Left lung (tissue), 10 donors: ENCODE results near the gene MTRR. TPM values are rescaled to one million over a fixed set of nuclear protein-coding genes. Genes with fewer than 3 reads are reported as not detected.

Experiments
- ATAC-seq: fragments of 200-7000 bp; cut with Tn5 transposase; one replicate; pipeline ENCODE4 v1.9.1; 2020; ENCODE audit warnings: moderate library complexity
- DNase-seq, 4 donors: peaks; one replicate each; pipeline ENCODE4 v3.0.0-alpha.2; 2013 to 2020
- H3K27ac ChIP-seq, 2 donors: fragments of 200-600 bp; sonication (generic) in 1 of 2; one replicate each; pipeline versions ENCODE4 v1.5.0 to v1.8.0; 2020 to 2021
- H3K27me3 ChIP-seq, 2 donors: fragments of 200-600 bp; sonication (generic) in 1 of 2; one replicate each; pipeline versions ENCODE4 v1.5.0 to v1.8.0; 2020 to 2021
- H3K36me3 ChIP-seq, 2 donors: fragments of 200-600 bp; sonication (generic) in 1 of 2; one replicate each; pipeline versions ENCODE4 v1.5.0 to v1.8.0; 2020 to 2021
- H3K4me1 ChIP-seq, 2 donors: fragments of 200-600 bp; one replicate each; pipeline ENCODE4 v1.8.0; 2021
- H3K4me3 ChIP-seq, 2 donors: fragments of 200-600 bp; sonication (generic) in 1 of 2; one replicate each; pipeline versions ENCODE4 v1.5.0 to v1.8.0; 2020 to 2021; ENCODE audit warnings: mild to moderate bottlenecking in 1 of 2
- H3K9me3 ChIP-seq, 2 donors: fragments of 200-600 bp; sonication (generic) in 1 of 2; one replicate each; pipeline versions ENCODE4 v1.5.0 to v1.8.0; 2020 to 2021
- intact Hi-C, 2 donors: fragments of 100-400 bp; cut with DNase I; formaldehyde crosslinking; loops; one replicate each; pipeline versions ENCODE4 v1.11.2 to v1.14.2; 2022
- polyA plus RNA-seq, 6 donors: library from polyadenylated mRNA; unstranded; fragments of 120-200 nt; gene quantifications; one replicate each; pipeline ENCODE4 v1.2.1, GENCODE V29; 2013; ENCODE audit not compliant: insufficient read length in 6 of 6
- total RNA-seq, 2 donors: library from RNA; stranded (reverse); fragmentation: NEBNext Ultra II Directional; extraction: Animal tissue kit (Norgen Biotek cat#: 25700); gene quantifications; one replicate each; pipeline ENCODE4 v1.2.1, GENCODE V29; 2021
- TF ChIP-seq, protein P1 (sequence below), 2 donors: fragments of 200-600 bp; sonication (generic) in 1 of 2; IDR thresholded peaks; one replicate each; pipeline versions ENCODE4 v1.5.0 to v1.8.0; 2021; ENCODE audit warnings: antibody characterized with exemption in 2 of 2
- donor health status: DM: no; HTN: yes; CAD: no.
- donor health status: DM: no; HTN: no; CAD: no.

Gene MTRR
- total and polyA plus RNA-seq, 8 donors, result 47.5 to 78.2 (median 63.5) TPM

- DNase-seq, result no peak
- Histone ChIP-seq H3K27ac (no peak overlapping the region), H3K36me3 (peaks cover 0 to 47% of the 10 kb centered on the region in 2 donors), H3K9me3 (no peaks in the 10 kb centered on the region), H3K4me3 (no peak overlapping the region), H3K27me3 (no peaks in the 10 kb centered on the region), H3K4me1 (no peaks in the 10 kb centered on the region)
- TF ChIP-seq, protein P1, sequence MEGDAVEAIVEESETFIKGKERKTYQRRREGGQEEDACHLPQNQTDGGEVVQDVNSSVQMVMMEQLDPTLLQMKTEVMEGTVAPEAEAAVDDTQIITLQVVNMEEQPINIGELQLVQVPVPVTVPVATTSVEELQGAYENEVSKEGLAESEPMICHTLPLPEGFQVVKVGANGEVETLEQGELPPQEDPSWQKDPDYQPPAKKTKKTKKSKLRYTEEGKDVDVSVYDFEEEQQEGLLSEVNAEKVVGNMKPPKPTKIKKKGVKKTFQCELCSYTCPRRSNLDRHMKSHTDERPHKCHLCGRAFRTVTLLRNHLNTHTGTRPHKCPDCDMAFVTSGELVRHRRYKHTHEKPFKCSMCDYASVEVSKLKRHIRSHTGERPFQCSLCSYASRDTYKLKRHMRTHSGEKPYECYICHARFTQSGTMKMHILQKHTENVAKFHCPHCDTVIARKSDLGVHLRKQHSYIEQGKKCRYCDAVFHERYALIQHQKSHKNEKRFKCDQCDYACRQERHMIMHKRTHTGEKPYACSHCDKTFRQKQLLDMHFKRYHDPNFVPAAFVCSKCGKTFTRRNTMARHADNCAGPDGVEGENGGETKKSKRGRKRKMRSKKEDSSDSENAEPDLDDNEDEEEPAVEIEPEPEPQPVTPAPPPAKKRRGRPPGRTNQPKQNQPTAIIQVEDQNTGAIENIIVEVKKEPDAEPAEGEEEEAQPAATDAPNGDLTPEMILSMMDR (IDR thresholded peaks at IDR 0.05), result no peak
- ATAC-seq, result no peak
- intact Hi-C loops, result no loop called here
Measured at GRCh38 chr5:7857926-7858632, 10.9 kb upstream of the MTRR start.

DNA sequence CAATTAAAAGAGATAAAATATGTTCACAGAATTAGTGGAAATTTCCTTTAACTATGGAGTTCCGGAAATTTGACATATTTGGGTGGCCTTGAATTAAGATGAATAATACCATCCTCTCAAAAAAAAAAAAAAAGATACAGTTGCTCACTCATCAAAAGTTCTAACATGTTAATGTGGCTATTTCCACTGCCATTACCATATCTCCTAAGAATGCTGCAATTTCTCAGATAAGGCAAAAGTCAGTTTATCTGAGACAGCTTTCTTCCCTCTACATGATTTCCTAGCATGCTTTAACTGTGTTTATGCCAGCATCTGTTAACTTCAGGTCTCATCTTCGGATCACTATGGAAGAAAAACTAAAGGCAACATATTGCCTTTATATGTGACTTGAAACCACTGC is 2.8 kb upstream of the MTRR start:
- Histone ChIP-seq H3K9me3 (no peaks in the 10 kb centered on the region), H3K27me3 (no peaks in the 10 kb centered on the region), H3K4me3 (no peak overlapping the region), H3K36me3 (peaks cover 0 to 34% of the 10 kb centered on the region in 2 donors), H3K27ac (no peak overlapping the region), H3K4me1 (peaks cover 5 to 27% of the 10 kb centered on the region in 2 donors)
- DNase-seq (no peak), ATAC-seq (no peak)
- intact Hi-C loops, result no loop called here
- TF ChIP-seq, protein P1 (IDR thresholded peaks at IDR 0.05), result no peak

DNA sequence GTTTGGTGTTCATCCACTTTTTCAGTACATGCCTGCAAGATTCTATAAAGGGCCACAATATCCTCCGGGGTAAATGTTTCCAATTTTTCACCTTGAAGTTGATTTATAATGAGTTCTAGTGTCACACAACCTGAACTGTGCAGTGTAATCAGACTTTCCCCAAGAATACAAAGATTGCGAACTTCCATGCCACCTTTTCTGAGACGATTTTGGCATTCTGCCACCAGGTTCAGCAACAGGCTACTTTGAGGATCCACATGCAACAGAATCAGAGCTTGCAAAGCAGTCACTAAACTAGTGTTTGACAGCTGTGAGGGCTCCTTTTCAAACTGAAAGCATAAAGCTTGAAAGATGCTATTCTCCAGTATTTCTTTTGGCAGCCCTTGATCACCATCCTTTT is 1.7 kb upstream of the MTRR start:
- Histone ChIP-seq H3K9me3 (no peaks in the 10 kb centered on the region), H3K27ac (no peak overlapping the region), H3K36me3 (peaks cover 0 to 23% of the 10 kb centered on the region in 2 donors), H3K27me3 (no peaks in the 10 kb centered on the region), H3K4me1 (peaks cover 5 to 36% of the 10 kb centered on the region in 2 donors), H3K4me3 (peak overlapping the region in 1 of 2 donors; percentile 86)
- DNase-seq (no peak), ATAC-seq (no peak)
- TF ChIP-seq, protein P1 (IDR thresholded peaks at IDR 0.05), result no peak
- intact Hi-C loops, result no loop called here

DNA sequence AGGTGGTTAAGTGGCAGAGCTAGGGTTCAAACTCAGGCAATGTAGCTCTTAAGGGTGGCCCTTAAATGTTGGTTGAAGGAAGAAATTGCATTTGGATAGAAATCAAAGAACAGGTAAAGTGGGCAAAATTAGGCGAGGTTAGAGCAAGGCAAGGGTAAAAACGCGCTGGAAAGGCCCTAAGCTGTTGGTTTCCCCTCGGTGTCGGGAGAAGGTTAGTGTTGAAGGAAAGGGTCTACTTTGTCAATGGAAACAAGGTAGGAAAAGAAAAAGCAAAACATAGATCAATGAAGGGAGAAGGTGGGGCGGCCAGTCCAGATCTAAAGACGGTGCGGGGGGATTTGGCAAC is 548 bp upstream of the MTRR start:
- ATAC-seq (peak; percentile 2), DNase-seq (no peak)
- TF ChIP-seq, protein P1 (IDR thresholded peaks at IDR 0.05), result no peak
- peaks cover 0 to 16% of the 10 kb centered on the region in 2 donors for H3K36me3 ChIP-seq
- intact Hi-C loops, result no loop called here
- peaks cover 5 to 47% of the 10 kb centered on the region in 2 donors for H3K4me1 ChIP-seq
- H3K9me3 ChIP-seq, result no peaks in the 10 kb centered on the region
- peak overlapping the region; percentile 86 to 90 for H3K4me3 ChIP-seq
- H3K27ac ChIP-seq, result peak overlapping the region; percentile 87 to 92
- no peaks in the 10 kb centered on the region for H3K27me3 ChIP-seq

DNA sequence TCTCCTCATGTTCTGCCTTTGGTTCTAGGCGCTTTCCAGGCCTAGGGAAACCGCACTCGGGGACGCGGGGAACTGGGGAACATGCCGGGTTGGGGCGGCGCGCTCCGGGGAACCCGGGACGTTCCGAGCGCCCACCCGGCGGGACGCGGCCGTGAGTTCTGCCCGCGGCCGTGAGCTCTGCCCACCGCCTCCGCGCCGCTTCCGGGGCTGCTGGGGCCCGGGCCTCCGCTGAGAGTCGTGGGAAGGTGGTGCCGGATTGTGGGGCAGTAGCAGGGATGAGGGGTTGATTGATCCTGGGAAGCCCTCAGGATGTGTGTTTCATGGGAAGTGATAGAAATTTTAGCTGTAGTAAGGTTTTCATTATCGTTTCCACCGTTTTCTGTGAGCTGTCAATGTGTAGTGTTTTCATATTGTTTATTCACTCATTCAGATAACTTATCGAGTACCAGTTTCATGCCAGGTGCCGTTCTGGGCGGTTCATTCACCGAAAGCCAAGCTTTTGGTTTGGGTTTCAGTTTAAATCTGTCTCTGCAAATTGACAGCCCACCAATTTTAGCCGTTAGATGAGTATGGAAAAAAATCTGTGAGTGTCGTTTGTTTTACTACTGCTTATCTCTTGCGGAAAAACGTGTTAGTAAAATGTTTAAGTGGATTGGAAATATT is 657 bp downstream of the MTRR start:
- ATAC-seq (peak; percentile 57), DNase-seq (peak in 1 of 4 donors; percentile 85)
- intact Hi-C loops, result no loop called here

More for the DNA sequence above, 657 bp downstream of the MTRR start:
- TF ChIP-seq, protein P1 (IDR thresholded peaks at IDR 0.05), result no peak
- Histone ChIP-seq H3K27ac (peak overlapping the region; percentile 87 to 92), H3K9me3 (no peaks in the 10 kb centered on the region), H3K36me3 (peaks cover 0 to 18% of the 10 kb centered on the region in 2 donors), H3K4me1 (peaks cover 5 to 47% of the 10 kb centered on the region in 2 donors), H3K4me3 (peak overlapping the region; percentile 86 to 90), H3K27me3 (no peaks in the 10 kb centered on the region)
